Raji (cell line): ENCODE data around the gene VRK2.

ENCODE experiments used
- POLR2A ChIP-seq: IDR thresholded peaks from 2 replicates; pipeline ENCODE4 v1.6.1; 2011; ENCODE audit warnings: low read depth, low read length, control low read depth; ENCODE audit not compliant: insufficient read depth

VRK2 gene

GRCh38 chr2:58045580-58046334 lies 849 bp upstream of the VRK2 start:
- no peak for TF ChIP-seq POLR2A

DNA sequence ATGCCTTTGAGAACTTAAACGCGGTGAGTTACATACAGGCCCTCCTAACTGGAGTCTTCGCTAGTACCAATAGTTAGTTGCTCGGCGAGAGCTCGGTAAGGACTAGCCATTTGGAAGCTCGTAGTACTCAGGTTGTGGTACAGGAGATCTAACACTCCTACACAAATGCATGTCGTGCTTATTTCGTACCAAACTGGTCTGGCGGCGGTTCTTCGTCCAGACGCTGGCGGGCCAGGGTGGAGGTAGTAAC lies 346 bp upstream of the VRK2 start:
- TF ChIP-seq POLR2A, result no peak

GRCh38 chr2:58047373-58047935 lies 848 bp downstream of the VRK2 start:
- TF ChIP-seq POLR2A, result no peak

- no peak for TF ChIP-seq POLR2A
These were observed 1.4 kb downstream of the VRK2 start for GRCh38 chr2:58047961-58048360.

GRCh38 chr2:58051445-58051844 lies 4.8 kb downstream of the VRK2 start:
- TF ChIP-seq POLR2A, result no peak

- no peak for TF ChIP-seq POLR2A
These were observed 6.4 kb downstream of the VRK2 start for GRCh38 chr2:58052978-58053377.

DNA sequence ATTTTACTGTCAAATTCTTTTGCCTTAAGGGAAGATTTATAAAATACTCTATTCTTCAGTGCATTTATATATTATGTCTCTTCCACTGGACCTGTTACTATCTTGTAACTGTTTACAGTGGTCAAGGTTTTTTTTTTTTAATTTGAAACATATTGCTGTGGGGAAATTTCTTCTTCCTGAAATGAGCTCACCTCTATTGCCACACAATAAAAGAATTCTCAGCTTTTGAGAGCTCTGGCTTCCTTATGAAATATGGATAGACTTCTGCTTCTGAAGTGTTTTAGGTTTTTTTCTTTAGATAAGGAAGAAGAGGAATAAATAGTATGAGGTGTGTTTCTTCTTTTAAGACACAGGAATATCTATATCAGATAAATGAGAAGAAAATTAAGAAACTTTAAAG lies 7.7 kb downstream of the VRK2 start:
- TF ChIP-seq POLR2A, result no peak

DNA sequence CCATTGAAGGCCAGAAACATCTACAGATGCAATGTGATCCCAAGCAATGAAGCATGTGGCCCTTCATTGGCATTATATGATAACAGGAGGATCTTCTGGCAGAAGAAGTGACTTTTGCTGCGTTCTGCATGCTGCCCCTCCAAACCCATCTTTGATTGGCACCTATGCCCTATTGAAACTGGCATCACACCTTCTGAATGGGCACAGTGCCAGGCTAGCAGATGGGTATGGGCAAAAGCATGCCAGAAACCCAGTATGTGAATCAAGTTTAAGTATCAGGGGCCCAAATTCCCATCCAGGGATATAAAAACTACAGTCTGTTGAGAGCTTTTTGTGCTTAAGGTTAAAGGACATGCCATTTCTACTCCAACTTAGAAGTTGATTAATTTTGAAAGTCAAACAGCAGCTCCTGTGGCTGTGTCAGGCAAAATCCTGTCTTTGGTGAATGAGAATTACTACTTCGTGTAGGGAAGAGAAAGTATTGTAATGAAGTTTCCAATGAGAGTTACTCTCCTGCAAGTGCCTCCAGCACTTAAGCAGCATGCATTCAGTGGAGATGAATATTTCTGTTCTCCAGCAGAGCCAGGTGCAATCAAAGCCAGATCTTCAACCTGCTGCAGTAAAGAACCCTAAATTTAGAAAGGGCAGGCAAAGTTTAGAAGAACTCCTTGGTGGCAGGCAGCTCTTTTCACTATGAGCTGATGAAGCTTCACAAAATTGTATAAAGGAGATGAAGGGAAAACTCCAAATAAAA lies 8.6 kb downstream of the VRK2 start:
- TF ChIP-seq POLR2A, result no peak

GRCh38 chr2:58056192-58056916 lies 9.7 kb downstream of the VRK2 start:
- TF ChIP-seq POLR2A, result no peak

GRCh38 chr2:58057707-58058530 lies 11.3 kb downstream of the VRK2 start:
- TF ChIP-seq POLR2A, result no peak

DNA sequence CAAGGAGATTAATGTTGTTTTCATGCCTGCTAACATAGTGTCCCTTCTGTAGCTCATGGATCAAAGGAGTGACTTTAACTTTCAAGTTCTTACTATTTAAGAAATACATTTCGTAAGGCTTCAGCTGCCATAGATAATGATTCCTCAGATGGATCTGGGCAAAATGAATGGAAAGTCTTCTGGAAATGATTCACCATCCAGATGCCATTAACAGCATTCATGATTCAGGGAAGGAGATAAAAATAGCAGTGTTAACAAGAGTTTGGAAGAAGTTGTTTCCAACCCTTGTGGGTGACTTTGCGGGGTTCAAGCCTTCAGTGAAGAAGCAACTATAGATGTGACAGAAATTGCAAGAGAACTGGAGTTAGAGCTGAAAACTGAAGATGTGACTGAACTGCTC lies 17.0 kb downstream of the VRK2 start:
- no peak for TF ChIP-seq POLR2A

GRCh38 chr2:58064086-58064485 lies 17.5 kb downstream of the VRK2 start:
- no peak for TF ChIP-seq POLR2A

DNA sequence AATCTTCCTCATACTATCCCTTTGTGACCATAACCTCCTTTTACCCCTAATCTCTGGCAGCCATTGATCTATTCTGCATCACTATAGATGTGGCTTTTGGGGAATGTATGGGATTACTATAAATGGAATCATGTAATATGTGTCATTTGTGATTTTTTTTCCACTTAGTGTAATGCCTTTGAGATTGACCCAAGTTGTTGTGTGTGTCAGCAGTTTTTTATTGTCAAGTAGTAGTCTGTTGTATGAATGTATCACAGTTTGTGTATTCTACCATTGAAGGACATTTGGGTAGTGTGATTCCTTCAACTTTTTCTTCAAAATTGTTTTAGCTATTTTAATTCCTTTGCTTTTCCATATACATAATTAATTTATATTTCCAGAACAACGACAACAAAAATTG lies 18.6 kb downstream of the VRK2 start:
- TF ChIP-seq POLR2A, result no peak

DNA sequence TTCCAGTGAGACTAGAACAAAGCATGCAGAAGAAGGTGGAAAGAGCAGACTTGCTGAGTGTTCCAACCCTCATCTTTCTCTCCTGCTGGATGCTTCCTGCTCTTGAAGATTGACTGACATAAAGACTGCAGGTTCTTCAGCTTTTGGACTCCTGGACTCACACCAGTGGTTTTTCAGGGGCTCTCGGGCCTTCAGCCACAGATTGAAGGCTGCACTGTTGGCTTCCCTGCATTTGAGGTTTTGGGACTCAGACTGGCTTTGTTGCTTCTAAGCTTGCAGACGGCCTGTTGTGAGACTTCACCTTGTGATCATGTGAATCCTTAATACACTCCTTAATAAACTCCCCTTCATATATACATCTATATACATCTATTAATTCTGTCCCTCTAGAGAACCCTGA lies 20.4 kb downstream of the VRK2 start:
- no peak for TF ChIP-seq POLR2A

- TF ChIP-seq POLR2A, result no peak
These were observed 24.2 kb downstream of the VRK2 start for GRCh38 chr2:58070765-58071164.
